ENCODE data around the gene HDHD2.
"Not testable (repeated sequence)": the region's sequence is repeated elsewhere in the genome, so short reads cannot be mapped to it uniquely, and the experiment has no call there.

HDHD2 gene

GRCh38 chr18:47150029-47150823 lies at the start of gene HDHD2:
Gene HDHD2, minus strand, starts transcription at chr18:47150500. Its CDS starts 14,061 bp downstream, at chr18:47136439.
- peak within 1 kb of the TSS; percentile 68 for H3K4me3 ChIP-seq (replicated peaks; ENCODE audit: low read depth, low read length)
- no peak for TF ChIP-seq CTCF (IDR thresholded peaks at IDR 0.05; ENCODE audit: low read depth, low read length, missing control alignments)
- peak; percentile 33 for DNase-seq (ENCODE audit: extremely low read depth, low read depth)

DNA sequence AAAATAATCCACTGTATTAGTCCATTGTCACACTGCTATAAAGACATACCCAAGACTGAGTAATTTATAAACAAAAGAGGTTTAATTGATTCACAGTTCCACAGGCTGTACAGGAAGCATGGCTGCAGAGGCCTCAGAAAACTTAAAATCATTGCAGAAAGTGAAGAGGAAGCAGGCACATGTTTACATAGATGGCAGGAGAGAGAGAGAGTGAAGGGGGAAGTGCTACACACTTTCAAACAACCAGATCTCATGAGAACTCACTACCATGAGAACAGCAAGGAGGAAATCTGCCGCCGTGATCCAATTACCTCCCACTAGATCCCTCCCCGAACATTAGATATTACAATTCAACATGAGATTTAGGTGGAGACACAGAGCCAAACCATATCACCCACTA lies 45.7 kb upstream of the HDHD2 start:
- not testable (repeated sequence) for H3K4me3 ChIP-seq (replicated peaks; ENCODE audit: low read depth, low read length); DNase-seq (ENCODE audit: extremely low read depth, low read depth)

DNA sequence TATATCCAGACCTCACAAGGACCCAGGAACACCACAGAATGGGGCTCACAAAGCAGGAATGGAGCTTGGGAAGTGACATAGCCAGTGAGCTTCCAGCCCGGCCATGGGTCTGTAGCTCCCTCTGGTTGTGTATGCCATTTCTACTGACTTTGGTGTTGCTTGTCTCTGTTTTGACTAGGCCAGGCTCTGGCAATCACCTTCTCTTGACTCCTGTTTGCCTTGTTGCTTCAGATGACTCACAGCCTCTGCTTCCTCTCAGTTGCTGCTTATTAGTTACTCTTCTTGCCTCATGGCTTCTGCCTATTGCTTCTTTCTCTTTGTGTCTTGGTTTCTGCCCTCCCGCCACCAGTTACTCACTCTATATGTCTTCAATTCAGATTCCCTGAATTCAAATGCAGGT lies 41.7 kb upstream of the HDHD2 start:
- no peak for TF ChIP-seq CTCF (IDR thresholded peaks at IDR 0.05; ENCODE audit: low read depth, low read length, missing control alignments)
- DNase-seq (ENCODE audit: extremely low read depth, low read depth) = no peak
- no peak overlapping the region for H3K4me3 ChIP-seq (replicated peaks; ENCODE audit: low read depth, low read length)

DNA sequence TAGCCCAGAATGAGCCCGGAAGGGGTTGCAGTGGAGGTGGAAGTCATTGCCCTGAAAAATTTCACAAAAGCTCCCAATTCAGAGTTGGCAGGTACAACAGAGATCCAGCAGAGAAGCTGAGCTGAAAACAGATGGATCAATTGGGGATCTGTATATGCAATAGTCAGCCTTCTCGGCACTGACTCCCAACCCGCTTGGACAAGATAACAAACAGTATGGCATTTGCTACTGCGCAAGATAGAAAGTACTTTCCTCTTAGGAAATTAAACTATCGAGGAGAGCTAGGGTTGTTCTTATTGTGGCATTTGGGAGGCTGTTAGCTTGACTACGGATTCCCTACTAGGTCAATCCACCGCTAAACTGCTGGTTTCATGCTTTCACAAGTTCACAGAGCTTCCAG lies 37.4 kb upstream of the HDHD2 start:
- TF ChIP-seq CTCF (IDR thresholded peaks at IDR 0.05; ENCODE audit: low read depth, low read length, missing control alignments) = no peak
- no peak overlapping the region for H3K4me3 ChIP-seq (replicated peaks; ENCODE audit: low read depth, low read length)
- DNase-seq (ENCODE audit: extremely low read depth, low read depth) = no peak

GRCh38 chr18:47184419-47185050 lies 34.2 kb upstream of the HDHD2 start:
- no peak overlapping the region for H3K4me3 ChIP-seq (replicated peaks; ENCODE audit: low read depth, low read length)
- peak; percentile 19 for DNase-seq (ENCODE audit: extremely low read depth, low read depth)
- no peak for TF ChIP-seq CTCF (IDR thresholded peaks at IDR 0.05; ENCODE audit: low read depth, low read length, missing control alignments)

DNA sequence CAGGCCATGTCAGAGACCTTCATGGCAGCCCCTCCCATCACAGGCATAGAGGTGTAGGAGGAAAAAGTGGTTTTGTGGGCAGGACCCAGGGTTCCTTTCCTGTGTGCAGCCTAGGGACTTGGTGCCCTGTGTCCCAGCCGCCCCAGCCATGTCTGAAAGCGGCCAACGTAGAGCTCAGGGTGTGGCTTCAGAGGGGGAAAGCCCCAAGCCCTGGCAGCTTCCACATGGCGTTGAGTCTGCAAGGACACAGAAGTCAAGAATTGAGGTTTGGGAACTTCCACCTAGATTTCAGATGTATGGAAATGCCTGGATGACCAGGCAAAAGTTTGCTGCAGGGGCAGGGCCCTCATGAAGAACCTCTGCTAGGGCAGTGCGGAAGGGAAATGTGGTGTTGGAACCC lies 31.9 kb upstream of the HDHD2 start:
- H3K4me3 ChIP-seq (replicated peaks; ENCODE audit: low read depth, low read length); DNase-seq (ENCODE audit: extremely low read depth, low read depth): not testable (repeated sequence)

- TF ChIP-seq CTCF (IDR thresholded peaks at IDR 0.05; ENCODE audit: low read depth, low read length, missing control alignments) = no peak
- H3K4me3 ChIP-seq (replicated peaks; ENCODE audit: low read depth, low read length) = no peak overlapping the region
- no peak for DNase-seq (ENCODE audit: extremely low read depth, low read depth)
Measured at GRCh38 chr18:47180765-47181164, 30.5 kb upstream of the HDHD2 start.

DNA sequence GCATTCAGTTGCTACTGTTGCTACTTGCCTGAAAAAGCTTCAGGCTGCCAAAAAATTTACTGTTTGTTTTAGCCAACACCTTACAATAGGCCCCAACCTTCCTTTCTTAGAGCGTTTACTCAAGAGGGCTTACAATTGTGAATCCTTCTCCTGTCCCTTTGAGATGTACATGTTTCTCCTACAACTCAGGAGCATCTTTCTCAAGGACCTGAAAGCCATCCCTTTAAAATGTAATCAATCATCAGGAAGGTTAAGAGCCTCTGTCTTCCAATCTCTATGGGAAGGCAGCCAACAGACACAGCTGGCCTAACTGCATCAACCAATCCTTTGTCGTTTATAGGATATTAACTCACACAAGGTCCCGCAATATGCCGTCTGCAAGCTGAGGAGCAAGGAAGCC lies 29.2 kb upstream of the HDHD2 start:
- TF ChIP-seq CTCF (IDR thresholded peaks at IDR 0.05; ENCODE audit: low read depth, low read length, missing control alignments) = no peak
- H3K4me3 ChIP-seq (replicated peaks; ENCODE audit: low read depth, low read length) = no peak overlapping the region
- no peak for DNase-seq (ENCODE audit: extremely low read depth, low read depth)
